ENCODE results near the gene SNPH.
A peak's percentile ranks its signal among the peaks of the same experiment; 100 is the strongest.

Gene SNPH

GRCh38 chr20:1263853-1264252, 2.2 kb upstream of the SNPH start:
- DNase-seq (ENCODE audit: low read depth), result no peak
- no peak overlapping the region for H3K4me3 ChIP-seq (ENCODE audit: low read depth, low read length)

- H3K4me3 ChIP-seq (ENCODE audit: low read depth, low read length), result no peak overlapping the region
- DNase-seq (ENCODE audit: low read depth), result no peak
Measured at GRCh38 chr20:1264727-1265126, 1.4 kb upstream of the SNPH start.

GRCh38 chr20:1265226-1265915, 723 bp upstream of the SNPH start:
- no peak for DNase-seq (ENCODE audit: low read depth)

DNA sequence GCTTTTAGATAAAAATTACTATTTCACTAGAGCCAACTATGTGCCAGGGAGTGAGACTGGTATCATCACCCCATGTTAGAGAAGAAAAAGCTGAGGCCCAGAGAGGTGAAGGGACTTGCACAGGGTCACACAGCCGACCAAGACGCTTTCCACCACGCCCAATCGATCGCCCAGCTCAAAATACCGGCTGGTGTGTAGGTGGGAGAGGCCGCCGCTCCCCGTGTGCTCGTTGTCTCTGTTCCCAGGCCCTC, 253 bp upstream of the SNPH start:
- no peak for DNase-seq (ENCODE audit: low read depth)
- peak overlapping the region; percentile 66 for H3K4me3 ChIP-seq (ENCODE audit: low read depth, low read length)

More at GRCh38 chr20:1265226-1265915, 723 bp upstream of the SNPH start:
- peak overlapping the region; percentile 66 for H3K4me3 ChIP-seq (ENCODE audit: low read depth, low read length)

GRCh38 chr20:1267161-1267560, 1.1 kb downstream of the SNPH start:
- peak overlapping the region; percentile 66 for H3K4me3 ChIP-seq (ENCODE audit: low read depth, low read length)
- no peak for DNase-seq (ENCODE audit: low read depth)

- no peak for DNase-seq (ENCODE audit: low read depth)
Measured at GRCh38 chr20:1267809-1268374, 1.8 kb downstream of the SNPH start.

GRCh38 chr20:1269235-1269634, 3.1 kb downstream of the SNPH start:
- H3K4me3 ChIP-seq (ENCODE audit: low read depth, low read length), result no peak overlapping the region
- DNase-seq (ENCODE audit: low read depth), result no peak

More at GRCh38 chr20:1267809-1268374, 1.8 kb downstream of the SNPH start:
- no peak overlapping the region for H3K4me3 ChIP-seq (ENCODE audit: low read depth, low read length)

- DNase-seq (ENCODE audit: low read depth), result no peak
- H3K4me3 ChIP-seq (ENCODE audit: low read depth, low read length), result no peak overlapping the region
Measured at GRCh38 chr20:1269850-1270249, 3.8 kb downstream of the SNPH start.

- DNase-seq (ENCODE audit: low read depth), result no peak
- H3K4me3 ChIP-seq (ENCODE audit: low read depth, low read length), result no peak overlapping the region
Measured at GRCh38 chr20:1272368-1273100, 6.4 kb downstream of the SNPH start.

DNA sequence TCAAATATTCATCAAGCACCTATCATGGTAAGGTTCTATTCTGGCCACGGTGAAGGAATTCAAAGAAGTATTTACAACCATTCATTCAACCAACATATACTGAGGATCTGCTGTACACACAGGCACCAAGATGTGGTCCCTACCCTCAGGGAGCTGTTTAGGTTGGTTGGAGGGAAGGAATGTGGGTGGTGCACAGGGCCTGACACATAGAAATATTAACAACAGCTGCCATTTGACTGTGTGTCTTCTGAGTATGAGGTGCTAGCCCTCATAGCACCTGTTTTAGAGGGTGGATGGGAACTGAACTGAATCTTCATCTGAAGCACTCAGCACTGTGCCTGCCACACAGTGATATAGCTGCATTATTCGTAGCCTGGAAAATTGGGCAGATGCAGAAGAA, 7.3 kb downstream of the SNPH start:
- DNase-seq (ENCODE audit: low read depth), result no peak

GRCh38 chr20:1274485-1275311, 8.6 kb downstream of the SNPH start:
- H3K4me3 ChIP-seq (ENCODE audit: low read depth, low read length), result no peak overlapping the region
- no peak for DNase-seq (ENCODE audit: low read depth)

More for the DNA sequence above, 7.3 kb downstream of the SNPH start:
- no peak overlapping the region for H3K4me3 ChIP-seq (ENCODE audit: low read depth, low read length)

- DNase-seq (ENCODE audit: low read depth), result no peak
- no peak overlapping the region for H3K4me3 ChIP-seq (ENCODE audit: low read depth, low read length)
Measured at GRCh38 chr20:1275919-1276318, 9.8 kb downstream of the SNPH start.

GRCh38 chr20:1277529-1278322, 11.6 kb downstream of the SNPH start:
- no peak for DNase-seq (ENCODE audit: low read depth)
- no peak overlapping the region for H3K4me3 ChIP-seq (ENCODE audit: low read depth, low read length)

DNA sequence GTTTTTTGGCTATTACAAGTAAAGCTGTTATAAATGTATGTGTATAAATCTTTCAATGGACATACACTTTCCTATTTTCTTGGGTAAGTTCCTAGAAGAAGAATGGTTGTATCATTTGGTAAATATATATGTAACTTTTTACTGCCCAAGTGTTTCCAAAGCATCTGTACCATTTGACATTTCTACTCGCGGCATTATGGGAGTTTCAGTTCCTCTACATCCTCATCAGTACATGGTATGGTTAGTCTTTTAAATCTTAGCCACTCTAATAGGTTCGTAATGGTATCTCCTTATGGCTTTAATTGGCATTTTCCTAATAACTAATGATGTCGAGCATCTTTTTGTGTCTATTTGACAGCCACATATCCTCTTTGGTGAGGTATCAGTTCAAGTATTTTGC, 12.9 kb downstream of the SNPH start:
- H3K4me3 ChIP-seq (ENCODE audit: low read depth, low read length), result no peak overlapping the region
- DNase-seq (ENCODE audit: low read depth), result no peak

DNA sequence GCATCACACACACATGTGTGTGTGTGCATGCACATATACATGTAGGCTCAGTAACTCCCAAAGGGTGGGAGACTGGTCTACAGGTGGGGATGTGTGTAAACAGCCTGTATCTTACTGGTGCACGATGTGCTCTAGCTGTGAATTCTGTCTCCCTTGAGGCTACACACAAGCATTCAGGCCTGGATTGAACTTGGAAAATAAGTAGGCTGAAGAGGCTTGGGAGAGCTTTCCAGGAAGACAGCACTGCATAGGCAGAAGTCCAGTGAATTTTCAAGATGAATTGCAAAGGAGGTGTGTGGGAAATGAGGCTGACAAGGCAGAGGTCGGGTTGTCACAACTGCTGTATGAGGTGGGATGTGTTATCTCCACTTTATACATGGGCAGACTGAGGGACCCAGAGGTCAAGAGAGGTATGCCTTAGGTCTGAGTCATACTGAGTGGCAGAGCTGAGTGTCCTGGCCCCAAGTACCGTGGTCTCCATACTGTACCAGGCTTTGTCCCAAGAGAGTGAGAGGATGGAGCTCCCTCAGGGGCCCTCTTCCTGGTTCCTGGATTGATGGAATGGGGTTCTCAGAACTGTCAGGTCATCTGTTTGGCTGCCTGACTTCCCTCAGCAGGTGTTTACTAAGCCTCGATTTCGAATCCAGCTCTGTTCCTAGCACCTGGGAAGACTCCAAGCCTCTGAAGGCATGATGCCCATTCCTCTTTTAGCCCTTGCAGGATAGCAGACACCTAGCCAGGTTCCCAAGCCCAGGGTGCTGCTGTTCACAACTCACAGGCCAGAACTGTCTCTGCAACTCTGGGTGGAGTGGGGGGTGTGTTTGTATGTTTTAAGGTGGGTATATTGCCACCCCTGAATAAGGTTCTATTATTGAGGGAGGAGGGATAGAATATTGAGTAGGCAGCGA, 14.4 kb downstream of the SNPH start:
- no peak for DNase-seq (ENCODE audit: low read depth)
- no peak overlapping the region for H3K4me3 ChIP-seq (ENCODE audit: low read depth, low read length)

DNA sequence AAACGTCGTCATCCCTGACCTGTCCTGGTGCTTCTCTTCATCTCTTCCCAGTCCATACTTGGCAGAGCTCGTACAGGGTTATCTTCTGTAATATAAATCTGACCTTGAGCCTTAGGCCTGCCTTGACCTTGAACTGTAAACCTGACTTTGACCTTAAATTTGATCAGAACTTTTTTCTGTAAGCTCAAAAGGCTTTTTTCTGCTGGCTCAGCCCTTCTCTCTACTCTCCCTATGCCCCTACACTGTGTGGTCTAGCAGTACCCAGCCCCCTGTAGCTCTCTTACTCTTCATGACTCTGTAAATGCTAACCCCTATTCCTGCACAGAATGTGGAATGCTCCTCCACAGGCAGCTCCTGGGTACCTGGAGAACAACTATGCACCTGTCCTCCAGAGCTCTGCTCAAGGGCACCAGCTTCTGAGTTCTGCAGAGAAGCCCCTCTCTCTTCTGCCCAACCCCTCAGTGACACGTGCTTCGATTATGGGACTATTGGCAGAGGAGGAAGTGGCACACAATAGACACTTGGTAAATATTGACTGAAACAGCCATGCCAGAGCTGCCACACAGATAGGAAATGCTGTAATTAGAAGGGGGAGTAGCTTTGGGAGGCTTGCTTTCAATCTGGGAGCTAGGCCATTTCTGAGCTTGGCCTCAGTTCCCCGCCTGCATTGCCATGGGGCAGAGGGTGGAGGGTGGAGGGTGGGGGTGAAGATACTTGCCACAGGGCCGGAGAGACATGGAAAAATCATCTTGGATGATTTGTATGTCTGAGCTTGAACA, 15.4 kb downstream of the SNPH start:
- no peak overlapping the region for H3K4me3 ChIP-seq (ENCODE audit: low read depth, low read length)
- no peak for DNase-seq (ENCODE audit: low read depth)

GRCh38 chr20:1282966-1283365, 16.9 kb downstream of the SNPH start:
- H3K4me3 ChIP-seq (ENCODE audit: low read depth, low read length), result no peak overlapping the region
- no peak for DNase-seq (ENCODE audit: low read depth)
